ENCODE results near the gene DPP3.

The DPP3 gene

GRCh38 chr11:66467034-66467659 lies 13.1 kb upstream of the DPP3 start:
- Histone ChIP-seq H3K4me1 (ENCODE audit: control insufficient read depth in 2 of 2, insufficient read depth in 1 of 2, low read depth in 1 of 2, low read length in 2 of 2) (peaks cover 13 to 26% of the 10 kb centered on the region in 2 donors), H3K27ac (replicated peaks; ENCODE audit: low read length) (no peak overlapping the region), H3K23ac (ENCODE audit: low read depth, low read length, poor library complexity) (peak overlapping the region; percentile 90), H3K27me3 (ENCODE audit: control insufficient read depth in 3 of 3, insufficient read depth in 3 of 3, low read depth in 1 of 3, low read length in 3 of 3) (no peaks in the 10 kb centered on the region), H3K18ac (ENCODE audit: low read length) (peak overlapping the region; percentile 91), H4K91ac (ENCODE audit: low read depth, low read length, poor library complexity) (no peak overlapping the region), H3K4me2 (ENCODE audit: insufficient read depth, low read length, poor library complexity, severe bottlenecking) (peak overlapping the region; percentile 92), H2BK12ac (ENCODE audit: low read length) (peak overlapping the region; percentile 1), H2AFZ (ENCODE audit: low read length) (peak overlapping the region; percentile 99), H2BK15ac (ENCODE audit: low read length) (no peak overlapping the region), H3K9ac (ENCODE audit: low read depth, low read length, poor library complexity) (peak overlapping the region; percentile 82), H3K36me3 (replicated peaks in 1 of 2; ENCODE audit: control insufficient read depth in 2 of 2, insufficient read depth in 2 of 2, low read length in 2 of 2) (peaks cover 4 to 28% of the 10 kb centered on the region in 2 donors), H3K4me3 (ENCODE audit: low read length in 2 of 2) (peak overlapping the region; percentile 68 to 93), H3K14ac (ENCODE audit: low read length) (peak overlapping the region; percentile 86), H4K8ac (ENCODE audit: low read depth, low read length) (no peak overlapping the region), H2AK5ac (ENCODE audit: low read depth, low read length) (peak overlapping the region; percentile 80), H3K4ac (ENCODE audit: low read length) (no peak overlapping the region), H3K9me3 (replicated peaks in 1 of 2; ENCODE audit: control insufficient read depth in 2 of 2, insufficient read depth in 1 of 2, low read depth in 1 of 2, low read length in 2 of 2) (peaks cover 0 to 2% of the 10 kb centered on the region in 2 donors), H3K79me1 (ENCODE audit: low read depth, low read length) (no peaks in the 10 kb centered on the region), H2BK5ac (ENCODE audit: low read length) (peak overlapping the region; percentile 55), H2BK120ac (ENCODE audit: low read depth, low read length) (no peak overlapping the region)
- peak; percentile 33 for DNase-seq (ENCODE audit: low spot score)
- WGBS, 2 donors (ENCODE audit: extremely low coverage in 2 of 2, insufficient read length in 2 of 2, insufficient replicate concordance in 1 of 2) = no CpG with 5 or more reads among the region's 72 CpGs

GRCh38 chr11:66467756-66468155 lies 12.5 kb upstream of the DPP3 start:
- Histone ChIP-seq H3K4ac (ENCODE audit: low read length) (no peak overlapping the region), H3K27me3 (ENCODE audit: control insufficient read depth in 3 of 3, insufficient read depth in 3 of 3, low read depth in 1 of 3, low read length in 3 of 3) (no peaks in the 10 kb centered on the region), H3K14ac (ENCODE audit: low read length) (no peak overlapping the region), H3K27ac (replicated peaks; ENCODE audit: low read length) (no peak overlapping the region), H2AK5ac (ENCODE audit: low read depth, low read length) (peak overlapping the region; percentile 22), H3K9me3 (replicated peaks in 1 of 2; ENCODE audit: control insufficient read depth in 2 of 2, insufficient read depth in 1 of 2, low read depth in 1 of 2, low read length in 2 of 2) (peaks cover 0 to 2% of the 10 kb centered on the region in 2 donors), H3K23ac (ENCODE audit: low read depth, low read length, poor library complexity) (no peak overlapping the region), H2BK12ac (ENCODE audit: low read length) (no peak overlapping the region), H3K4me2 (ENCODE audit: insufficient read depth, low read length, poor library complexity, severe bottlenecking) (peak overlapping the region; percentile 92), H2BK120ac (ENCODE audit: low read depth, low read length) (no peak overlapping the region), H2AFZ (ENCODE audit: low read length) (peak overlapping the region; percentile 30), H3K36me3 (replicated peaks in 1 of 2; ENCODE audit: control insufficient read depth in 2 of 2, insufficient read depth in 2 of 2, low read length in 2 of 2) (peaks cover 9 to 34% of the 10 kb centered on the region in 2 donors), H4K8ac (ENCODE audit: low read depth, low read length) (no peak overlapping the region), H4K91ac (ENCODE audit: low read depth, low read length, poor library complexity) (no peak overlapping the region), H3K18ac (ENCODE audit: low read length) (peak overlapping the region; percentile 89), H3K9ac (ENCODE audit: low read depth, low read length, poor library complexity) (peak overlapping the region; percentile 85), H3K4me1 (ENCODE audit: control insufficient read depth in 2 of 2, insufficient read depth in 1 of 2, low read depth in 1 of 2, low read length in 2 of 2) (peaks cover 13 to 26% of the 10 kb centered on the region in 2 donors), H3K79me1 (ENCODE audit: low read depth, low read length) (no peaks in the 10 kb centered on the region), H2BK15ac (ENCODE audit: low read length) (no peak overlapping the region), H3K4me3 (ENCODE audit: low read length in 2 of 2) (peak overlapping the region in 1 of 2 donors; percentile 68), H2BK5ac (ENCODE audit: low read length) (no peak overlapping the region)
- WGBS, 2 donors (ENCODE audit: extremely low coverage in 2 of 2, insufficient read length in 2 of 2, insufficient replicate concordance in 1 of 2) = no CpG with 5 or more reads among the region's 6 CpGs
- peak; percentile 38 for DNase-seq (ENCODE audit: low spot score)

- Histone ChIP-seq H2BK5ac (ENCODE audit: low read length) (no peak overlapping the region), H3K4me1 (ENCODE audit: control insufficient read depth in 2 of 2, insufficient read depth in 1 of 2, low read depth in 1 of 2, low read length in 2 of 2) (peaks cover 13 to 26% of the 10 kb centered on the region in 2 donors), H2AFZ (ENCODE audit: low read length) (no peak overlapping the region), H3K4ac (ENCODE audit: low read length) (no peak overlapping the region), H3K27me3 (ENCODE audit: control insufficient read depth in 3 of 3, insufficient read depth in 3 of 3, low read depth in 1 of 3, low read length in 3 of 3) (no peaks in the 10 kb centered on the region), H3K79me1 (ENCODE audit: low read depth, low read length) (no peaks in the 10 kb centered on the region), H3K14ac (ENCODE audit: low read length) (no peak overlapping the region), H2AK5ac (ENCODE audit: low read depth, low read length) (no peak overlapping the region), H2BK12ac (ENCODE audit: low read length) (no peak overlapping the region), H3K9ac (ENCODE audit: low read depth, low read length, poor library complexity) (no peak overlapping the region), H2BK120ac (ENCODE audit: low read depth, low read length) (no peak overlapping the region), H4K91ac (ENCODE audit: low read depth, low read length, poor library complexity) (no peak overlapping the region), H3K9me3 (replicated peaks in 1 of 2; ENCODE audit: control insufficient read depth in 2 of 2, insufficient read depth in 1 of 2, low read depth in 1 of 2, low read length in 2 of 2) (no peaks in the 10 kb centered on the region), H3K18ac (ENCODE audit: low read length) (no peak overlapping the region), H3K4me3 (ENCODE audit: low read length in 2 of 2) (no peak overlapping the region), H2BK15ac (ENCODE audit: low read length) (no peak overlapping the region), H3K27ac (replicated peaks; ENCODE audit: low read length) (no peak overlapping the region), H3K23ac (ENCODE audit: low read depth, low read length, poor library complexity) (no peak overlapping the region), H3K4me2 (ENCODE audit: insufficient read depth, low read length, poor library complexity, severe bottlenecking) (no peak overlapping the region), H3K36me3 (replicated peaks in 1 of 2; ENCODE audit: control insufficient read depth in 2 of 2, insufficient read depth in 2 of 2, low read length in 2 of 2) (peaks cover 16 to 43% of the 10 kb centered on the region in 2 donors), H4K8ac (ENCODE audit: low read depth, low read length) (no peak overlapping the region)
- WGBS, 2 donors (ENCODE audit: extremely low coverage in 2 of 2, insufficient read length in 2 of 2, insufficient replicate concordance in 1 of 2) = no CpG with 5 or more reads among the region's 6 CpGs
- DNase-seq (ENCODE audit: low spot score) = no peak
Measured at GRCh38 chr11:66468691-66469090, 11.5 kb upstream of the DPP3 start.

GRCh38 chr11:66469441-66469840 lies 10.8 kb upstream of the DPP3 start:
- Histone ChIP-seq H3K9ac (ENCODE audit: low read depth, low read length, poor library complexity) (peak overlapping the region; percentile 9), H2BK15ac (ENCODE audit: low read length) (no peak overlapping the region), H3K4me3 (ENCODE audit: low read length in 2 of 2) (no peak overlapping the region), H3K9me3 (replicated peaks in 1 of 2; ENCODE audit: control insufficient read depth in 2 of 2, insufficient read depth in 1 of 2, low read depth in 1 of 2, low read length in 2 of 2) (no peaks in the 10 kb centered on the region), H3K4me2 (ENCODE audit: insufficient read depth, low read length, poor library complexity, severe bottlenecking) (no peak overlapping the region), H3K36me3 (replicated peaks in 1 of 2; ENCODE audit: control insufficient read depth in 2 of 2, insufficient read depth in 2 of 2, low read length in 2 of 2) (peaks cover 21 to 50% of the 10 kb centered on the region in 2 donors), H3K18ac (ENCODE audit: low read length) (no peak overlapping the region), H3K23ac (ENCODE audit: low read depth, low read length, poor library complexity) (no peak overlapping the region), H3K4me1 (ENCODE audit: control insufficient read depth in 2 of 2, insufficient read depth in 1 of 2, low read depth in 1 of 2, low read length in 2 of 2) (peaks cover 13 to 26% of the 10 kb centered on the region in 2 donors), H3K79me1 (ENCODE audit: low read depth, low read length) (no peaks in the 10 kb centered on the region), H2BK120ac (ENCODE audit: low read depth, low read length) (no peak overlapping the region), H3K27me3 (ENCODE audit: control insufficient read depth in 3 of 3, insufficient read depth in 3 of 3, low read depth in 1 of 3, low read length in 3 of 3) (no peaks in the 10 kb centered on the region), H2BK5ac (ENCODE audit: low read length) (no peak overlapping the region), H2BK12ac (ENCODE audit: low read length) (no peak overlapping the region), H2AK5ac (ENCODE audit: low read depth, low read length) (no peak overlapping the region), H3K4ac (ENCODE audit: low read length) (no peak overlapping the region), H4K8ac (ENCODE audit: low read depth, low read length) (no peak overlapping the region), H2AFZ (ENCODE audit: low read length) (no peak overlapping the region), H4K91ac (ENCODE audit: low read depth, low read length, poor library complexity) (no peak overlapping the region), H3K14ac (ENCODE audit: low read length) (no peak overlapping the region), H3K27ac (replicated peaks; ENCODE audit: low read length) (no peak overlapping the region)
- WGBS, 2 donors (ENCODE audit: extremely low coverage in 2 of 2, insufficient read length in 2 of 2, insufficient replicate concordance in 1 of 2) = no CpG with 5 or more reads among the region's 1 CpG
- no peak for DNase-seq (ENCODE audit: low spot score)
